BLaER1 (cell line): ENCODE measurements around the gene GZF1.

Experiments used
- H3K27ac ChIP-seq: shearing (Covaris generic); formaldehyde crosslinking; 2 replicates; pipeline ENCODE4 v1.8.1; 2022
- H3K27me3 ChIP-seq: shearing (Covaris generic); formaldehyde crosslinking; 2 replicates; pipeline ENCODE4 v1.8.1; 2022
- H3K36me3 ChIP-seq: shearing (Covaris generic); formaldehyde crosslinking; 2 replicates; pipeline ENCODE4 v1.8.1; 2022
- H3K4me1 ChIP-seq: shearing (Covaris generic); formaldehyde crosslinking; 2 replicates; pipeline ENCODE4 v1.8.1; 2022
- H3K4me2 ChIP-seq: shearing (Covaris generic); formaldehyde crosslinking; 2 replicates; pipeline ENCODE4 v1.8.1; 2022
- H3K4me3 ChIP-seq: shearing (Covaris generic); formaldehyde crosslinking; 2 replicates; pipeline ENCODE4 v1.8.1; 2022
- H3K9ac ChIP-seq: shearing (Covaris generic); formaldehyde crosslinking; 2 replicates; pipeline ENCODE4 v1.8.1; 2022
- H3K9me3 ChIP-seq: shearing (Covaris generic); formaldehyde crosslinking; 2 replicates; pipeline ENCODE4 v1.8.1; 2022
- H4K20me1 ChIP-seq: shearing (Covaris generic); formaldehyde crosslinking; 2 replicates; pipeline ENCODE4 v1.8.1; 2022
- Cebpa-rat ChIP-seq: shearing (Covaris generic); IDR thresholded peaks from 2 replicates; pipeline ENCODE4 v1.8.1; 2022

GZF1 gene

DNA sequence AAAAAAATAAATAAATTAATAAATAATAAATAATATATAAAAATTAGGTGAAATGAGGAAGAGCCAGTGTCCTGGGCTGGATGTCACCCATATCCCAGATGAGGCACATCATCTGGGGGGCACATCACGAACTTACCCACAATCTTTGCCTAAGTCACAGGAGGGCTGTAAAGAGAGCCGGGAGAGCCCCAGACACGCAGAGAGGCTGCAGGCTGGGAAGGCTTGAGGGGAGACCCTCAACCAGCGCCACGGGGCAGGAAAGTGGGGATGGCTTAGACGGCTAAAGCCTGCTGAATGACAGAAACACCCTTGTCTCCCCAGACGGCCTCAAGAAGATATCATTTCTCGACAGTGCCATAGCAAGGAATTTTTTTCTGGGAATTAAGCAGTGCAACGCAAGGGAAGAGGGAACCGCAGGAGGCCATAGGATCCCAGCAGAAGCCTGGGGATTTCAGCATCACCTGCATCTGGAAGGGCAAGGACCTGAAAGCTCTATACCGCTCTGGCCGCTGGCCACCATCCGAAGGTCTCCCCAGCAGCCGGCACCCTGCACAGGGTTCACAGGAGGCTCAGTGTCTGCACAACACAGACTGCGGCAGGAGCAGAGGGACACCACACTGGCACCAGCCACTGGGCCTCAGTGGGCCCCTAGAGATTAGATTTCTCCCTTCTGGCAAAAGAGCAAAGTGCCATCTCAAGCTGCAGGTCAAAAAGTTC is 34.2 kb upstream of the GZF1 start:
- Histone ChIP-seq H3K27ac (no peak overlapping the region), H3K27me3 (no peaks in the 10 kb centered on the region), H3K9ac (no peak overlapping the region), H3K9me3 (peaks cover 11% of the 10 kb centered on the region), H3K36me3 (no peaks in the 10 kb centered on the region), H4K20me1 (no peaks in the 10 kb centered on the region), H3K4me2 (no peak overlapping the region), H3K4me1 (peaks cover 37% of the 10 kb centered on the region), H3K4me3 (no peak overlapping the region)
- TF ChIP-seq Cebpa-rat = no peak

DNA sequence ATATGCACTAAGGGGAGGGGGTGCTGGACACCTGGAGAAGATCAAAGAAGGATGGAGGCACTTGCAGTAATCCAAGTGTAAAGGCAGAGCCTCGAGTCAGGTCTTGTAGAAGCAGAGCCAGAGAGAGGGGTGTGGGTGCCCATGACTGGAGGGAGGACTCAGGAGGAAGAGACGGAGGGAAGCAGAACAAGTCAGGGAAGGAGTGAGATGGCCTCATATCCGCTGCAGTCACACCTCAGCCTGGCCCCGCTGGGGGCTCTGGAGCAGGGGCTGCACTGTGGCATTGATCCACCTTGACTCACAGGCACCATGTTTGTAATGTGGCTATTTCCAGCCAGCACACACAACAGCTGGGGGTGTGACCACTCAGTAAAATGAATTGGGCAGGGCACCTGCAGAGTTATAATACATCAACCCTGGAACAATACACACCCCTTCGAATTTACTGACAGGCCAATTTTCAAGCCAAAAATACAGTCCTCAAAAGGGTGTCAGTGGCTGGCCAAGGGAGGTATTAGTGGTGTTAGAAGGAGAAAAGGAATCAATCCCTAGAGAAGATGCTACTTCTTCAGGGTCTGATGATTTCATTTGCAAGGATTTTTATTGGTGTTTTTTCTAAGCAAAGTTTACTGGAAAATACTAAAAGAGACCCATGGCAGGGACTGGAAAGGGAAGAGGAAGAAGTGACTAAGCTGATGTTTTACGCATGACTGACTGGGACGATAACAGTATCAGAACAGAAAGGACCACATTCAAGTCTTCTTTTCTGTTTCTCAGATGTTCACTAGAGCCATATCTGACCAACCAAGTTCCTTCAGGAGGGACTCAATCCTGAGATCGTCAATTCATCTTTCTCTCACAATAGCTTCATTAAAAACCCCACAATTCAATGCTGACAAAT is 30.3 kb upstream of the GZF1 start:
- no peak for TF ChIP-seq Cebpa-rat
- Histone ChIP-seq H3K4me2 (peak overlapping the region; percentile 78), H3K9ac (no peak overlapping the region), H3K4me3 (no peak overlapping the region), H3K27ac (peak overlapping the region; percentile 54), H3K4me1 (peaks cover 55% of the 10 kb centered on the region), H3K27me3 (no peaks in the 10 kb centered on the region), H3K36me3 (no peaks in the 10 kb centered on the region), H4K20me1 (no peaks in the 10 kb centered on the region), H3K9me3 (peaks cover 11% of the 10 kb centered on the region)

DNA sequence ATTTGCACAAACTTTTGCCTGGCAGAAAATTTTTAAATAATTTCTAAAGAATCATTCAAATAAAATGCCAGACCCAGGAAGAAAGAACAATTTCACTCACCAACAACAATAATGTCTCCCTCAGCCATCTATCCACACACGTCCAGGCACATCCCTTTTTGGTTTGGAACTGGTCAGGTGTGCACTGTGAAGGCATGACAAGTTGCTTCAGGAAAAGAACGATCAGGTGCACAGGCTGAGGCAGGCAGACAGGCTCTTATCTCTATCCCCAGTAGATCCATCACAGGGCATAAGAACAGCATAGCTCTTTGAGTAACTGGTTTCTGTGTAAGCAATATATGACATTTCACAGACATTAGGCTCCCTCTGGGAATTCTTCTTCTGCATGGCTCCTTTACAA is 29.5 kb upstream of the GZF1 start:
- peaks cover 49% of the 10 kb centered on the region for H3K4me1 ChIP-seq
- H3K4me3 ChIP-seq = no peak overlapping the region
- H3K36me3 ChIP-seq = no peaks in the 10 kb centered on the region
- no peak overlapping the region for H3K9ac ChIP-seq
- H3K27ac ChIP-seq = no peak overlapping the region
- H4K20me1 ChIP-seq = no peaks in the 10 kb centered on the region
- TF ChIP-seq Cebpa-rat = no peak
- peaks cover 11% of the 10 kb centered on the region for H3K9me3 ChIP-seq
- H3K4me2 ChIP-seq = peak overlapping the region; percentile 78
- H3K27me3 ChIP-seq = no peaks in the 10 kb centered on the region

GRCh38 chr20:23334111-23334510 is 27.9 kb upstream of the GZF1 start:
- Histone ChIP-seq H3K9me3 (peaks cover 9% of the 10 kb centered on the region), H3K4me1 (peaks cover 49% of the 10 kb centered on the region), H3K36me3 (no peaks in the 10 kb centered on the region), H3K4me3 (no peak overlapping the region), H4K20me1 (no peaks in the 10 kb centered on the region), H3K4me2 (peak overlapping the region; percentile 78), H3K9ac (no peak overlapping the region), H3K27me3 (no peaks in the 10 kb centered on the region), H3K27ac (peak overlapping the region; percentile 56)
- no peak for TF ChIP-seq Cebpa-rat

- TF ChIP-seq Cebpa-rat = no peak
- Histone ChIP-seq H3K9me3 (no peaks in the 10 kb centered on the region), H3K4me2 (peak overlapping the region; percentile 78; the same call in 1 of the 2 replicates)
Measured at GRCh38 chr20:23335521-23335920, 26.5 kb upstream of the GZF1 start.

GRCh38 chr20:23336476-23336875 is 25.5 kb upstream of the GZF1 start:
- no peaks in the 10 kb centered on the region for H3K9me3 ChIP-seq
- H3K9ac ChIP-seq = no peak overlapping the region
- peaks cover 41% of the 10 kb centered on the region for H3K4me1 ChIP-seq
- H4K20me1 ChIP-seq = no peaks in the 10 kb centered on the region
- H3K36me3 ChIP-seq = no peaks in the 10 kb centered on the region
- no peaks in the 10 kb centered on the region for H3K27me3 ChIP-seq
- no peak overlapping the region for H3K4me3 ChIP-seq
- H3K27ac ChIP-seq = no peak overlapping the region
- no peak overlapping the region for H3K4me2 ChIP-seq
- TF ChIP-seq Cebpa-rat = no peak

More at GRCh38 chr20:23335521-23335920, 26.5 kb upstream of the GZF1 start:
- no peak overlapping the region for H3K9ac ChIP-seq
- no peaks in the 10 kb centered on the region for H4K20me1 ChIP-seq
- H3K4me1 ChIP-seq = peaks cover 49% of the 10 kb centered on the region
- no peaks in the 10 kb centered on the region for H3K27me3 ChIP-seq
- no peaks in the 10 kb centered on the region for H3K36me3 ChIP-seq
- no peak overlapping the region for H3K27ac ChIP-seq
- no peak overlapping the region for H3K4me3 ChIP-seq

GRCh38 chr20:23337312-23337711 is 24.7 kb upstream of the GZF1 start:
- Histone ChIP-seq H3K9ac (no peak overlapping the region), H3K4me2 (no peak overlapping the region), H3K36me3 (no peaks in the 10 kb centered on the region), H3K27ac (no peak overlapping the region), H3K27me3 (no peaks in the 10 kb centered on the region), H3K9me3 (no peaks in the 10 kb centered on the region), H3K4me1 (peaks cover 39% of the 10 kb centered on the region), H3K4me3 (no peak overlapping the region), H4K20me1 (no peaks in the 10 kb centered on the region)
- no peak for TF ChIP-seq Cebpa-rat

DNA sequence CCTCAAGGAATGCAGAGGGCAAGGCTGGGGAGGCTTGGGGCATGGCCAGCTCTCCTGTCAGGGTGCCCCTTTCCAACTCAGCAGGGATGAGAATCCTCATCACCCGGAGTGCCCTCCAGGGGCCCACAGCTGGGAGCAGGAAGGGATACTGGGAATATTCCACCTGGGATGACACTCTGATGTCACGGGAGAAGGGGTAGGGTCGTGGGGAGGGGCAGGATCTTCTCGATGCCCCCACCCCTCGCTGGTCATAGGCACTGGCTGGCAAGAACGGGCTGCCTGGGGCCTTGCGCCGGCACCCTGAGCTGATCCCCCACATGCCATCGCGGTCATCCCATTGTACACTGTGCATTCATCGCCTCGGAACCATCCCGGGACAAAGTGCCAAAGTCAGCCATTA is 22.0 kb upstream of the GZF1 start:
- Histone ChIP-seq H3K4me2 (no peak overlapping the region), H3K27ac (no peak overlapping the region), H3K4me1 (peaks cover 15% of the 10 kb centered on the region), H3K27me3 (no peaks in the 10 kb centered on the region), H3K9me3 (peaks cover 4% of the 10 kb centered on the region; the same call in 1 of the 2 replicates), H3K4me3 (no peak overlapping the region), H4K20me1 (no peaks in the 10 kb centered on the region), H3K9ac (no peak overlapping the region), H3K36me3 (no peaks in the 10 kb centered on the region)
- TF ChIP-seq Cebpa-rat = no peak

GRCh38 chr20:23340524-23340923 is 21.5 kb upstream of the GZF1 start:
- Histone ChIP-seq H3K4me1 (peaks cover 9% of the 10 kb centered on the region; the same call in 1 of the 2 replicates), H3K4me3 (no peak overlapping the region), H3K4me2 (no peak overlapping the region), H3K9ac (no peak overlapping the region), H3K27ac (no peak overlapping the region), H3K27me3 (no peaks in the 10 kb centered on the region), H3K9me3 (peaks cover 4% of the 10 kb centered on the region; the same call in 1 of the 2 replicates), H3K36me3 (no peaks in the 10 kb centered on the region), H4K20me1 (no peaks in the 10 kb centered on the region)
- no peak for TF ChIP-seq Cebpa-rat

GRCh38 chr20:23341073-23341472 is 20.9 kb upstream of the GZF1 start:
- no peaks in the 10 kb centered on the region for H3K36me3 ChIP-seq
- H3K4me1 ChIP-seq = peaks cover 9% of the 10 kb centered on the region; the same call in 1 of the 2 replicates
- no peak overlapping the region for H3K27ac ChIP-seq
- no peak overlapping the region for H3K9ac ChIP-seq
- H3K9me3 ChIP-seq = peaks cover 4% of the 10 kb centered on the region; the same call in 1 of the 2 replicates
- H3K4me3 ChIP-seq = no peak overlapping the region
- H3K27me3 ChIP-seq = no peaks in the 10 kb centered on the region
- no peak overlapping the region for H3K4me2 ChIP-seq
- no peak for TF ChIP-seq Cebpa-rat
- H4K20me1 ChIP-seq = no peaks in the 10 kb centered on the region
